HCT116 (cell line): ENCODE data around the gene WDR70. TPM values are rescaled to one million over a fixed set of nuclear protein-coding genes. Genes with fewer than 3 reads are reported as not detected.

Experiments used
- ATAC-seq: fragments of 200-7000 bp; cut with Tn5 transposase; 2 replicates; pipeline ENCODE4 v1.9.1; 2020; ENCODE audit warnings: mild to moderate bottlenecking, moderate library complexity
- BruUV-seq: library from RNA; stranded (reverse); fragments of 400-500 nt; replicated peaks from 2 replicates; lab custom pipeline; 2021; lab: Mats Ljungman, UMichigan
- CTCF ChIA-PET: fragments of 300-600 bp; sonication (Branson Sonifier 250); formaldehyde crosslinking; loops from one replicate; lab custom pipeline; 2021; ENCODE audit warnings: antibody characterized with exemption; lab: Charles Lee
- POLR2A ChIA-PET: fragments of 300-600, 350-600 bp; sonication (Branson Sonifier 250); formaldehyde crosslinking; loops from one replicate; lab custom pipeline; 2021; ENCODE audit warnings: antibody characterized with exemption; lab: Charles Lee
- RAD21 ChIA-PET, 2 experiments: fragments of 300-600 bp; sonication (Branson Sonifier 250); formaldehyde crosslinking; loops; one replicate each; lab custom pipeline; 2023; ENCODE audit warnings: low total read pairs in 2 of 2; ENCODE audit not compliant: uncharacterized antibody in 2 of 2, unreplicated experiment in 2 of 2, low non-redundant PET in 1 of 2; lab: Charles Lee
- DNase-seq: peaks from one replicate; pipeline ENCODE4 v3.0.0-alpha.2; 2010; ENCODE audit warnings: low read depth, low spot score
- H2AFZ ChIP-seq: fragments of 200-600 bp; shearing (Covaris generic), sonication (generic); 2 replicates; pipeline ENCODE4 v1.6.1; 2017; ENCODE audit warnings: low read depth, mixed run types, mixed read lengths, antibody characterized with exemption, low read length; ENCODE audit not compliant: poor library complexity, severe bottlenecking
- H3K27ac ChIP-seq: 2 replicates; pipeline ENCODE4 v1.5.1; 2012; ENCODE audit warnings: low read depth, low read length
- H3K27me3 ChIP-seq: fragments of 200-600 bp; sonication (generic); 2 replicates; pipeline ENCODE4 v1.6.1; 2016; ENCODE audit warnings: mixed run types, low read length, mixed read lengths; ENCODE audit not compliant: insufficient read depth
- H3K36me3 ChIP-seq, 2 experiments: fragments of 200-500 bp in 1 of 2; fragments of 200-600 bp in 1 of 2; sonication (Bioruptor generic) in 1 of 2; sonication (generic) in 1 of 2; 2 replicates each; pipeline versions ENCODE4 v1.5.1 to v1.6.1; 2014 to 2016; ENCODE audit warnings: low read length in 2 of 2, inconsistent platforms in 1 of 2, mixed read lengths in 1 of 2, mixed run types in 1 of 2; ENCODE audit not compliant: insufficient read depth in 2 of 2, control insufficient read depth in 1 of 2
- H3K4me1 ChIP-seq, 2 experiments: fragments of 200-600 bp in 1 of 2; sonication (generic) in 1 of 2; 2 replicates each; pipeline versions ENCODE4 v1.5.1 to v1.6.1; 2012 to 2017; ENCODE audit warnings: low read length in 2 of 2, inconsistent platforms in 1 of 2, mild to moderate bottlenecking in 1 of 2, mixed read lengths in 1 of 2, mixed run types in 1 of 2, moderate library complexity in 1 of 2; ENCODE audit not compliant: insufficient read depth in 2 of 2, control insufficient read depth in 1 of 2
- H3K4me2 ChIP-seq: fragments of 200-600 bp; sonication (generic); 2 replicates; pipeline ENCODE4 v1.6.1; 2017; ENCODE audit warnings: mixed run types, low read length, mixed read lengths
- H3K4me3 ChIP-seq, 2 experiments: fragments of 200-600 bp in 1 of 2; sonication (generic) in 1 of 2; replicated peaks in 1 of 2; 2 replicates each; pipeline ENCODE4 v1.5.1; 2011 to 2016; ENCODE audit warnings: low read length in 2 of 2, control low read depth in 1 of 2, low read depth in 1 of 2, mild to moderate bottlenecking in 1 of 2, mixed read lengths in 1 of 2, mixed run types in 1 of 2
- H3K79me2 ChIP-seq: fragments of 200-600 bp; sonication (generic); 2 replicates; pipeline ENCODE4 v1.6.1; 2017; ENCODE audit warnings: mild to moderate bottlenecking, mixed run types, low read length, moderate library complexity, mixed read lengths; ENCODE audit not compliant: insufficient read depth
- H3K9ac ChIP-seq: fragments of 200-600 bp; sonication (generic); 2 replicates; pipeline ENCODE4 v1.6.1; 2016; ENCODE audit warnings: low read length, mixed read lengths
- H3K9me2 ChIP-seq: fragments of 200-600 bp; sonication (generic), shearing (Covaris generic); 2 replicates; pipeline ENCODE4 v1.6.1; 2017; ENCODE audit warnings: mixed run types, mild to moderate bottlenecking, moderate library complexity; ENCODE audit not compliant: insufficient read depth
- H3K9me3 ChIP-seq, 2 experiments: fragments of 200-500 bp in 1 of 2; fragments of 200-600 bp in 1 of 2; sonication (Bioruptor generic) in 1 of 2; sonication (generic) in 1 of 2; 2 replicates each; pipeline ENCODE4 v1.6.1; 2014 to 2017; ENCODE audit warnings: low read length in 2 of 2, mixed read lengths in 2 of 2, inconsistent platforms in 1 of 2, low read depth in 1 of 2, mild to moderate bottlenecking in 1 of 2, mixed run types in 1 of 2, moderate library complexity in 1 of 2; ENCODE audit not compliant: control insufficient read depth in 1 of 2, insufficient read depth in 1 of 2
- H4K20me1 ChIP-seq: fragments of 200-600 bp; sonication (generic), shearing (Covaris generic); 2 replicates; pipeline ENCODE4 v1.6.1; 2017; ENCODE audit warnings: mixed run types, mild to moderate bottlenecking, moderate library complexity; ENCODE audit not compliant: insufficient read depth
- ATF3 ChIP-seq: IDR thresholded peaks from 2 replicates; pipeline ENCODE4 v1.6.1; 2012
- CBX3 ChIP-seq: IDR thresholded peaks from 2 replicates; pipeline ENCODE4 v1.6.1; 2012; ENCODE audit warnings: low read depth
- CTCF ChIP-seq, 3 experiments: fragments of 200-600 bp in 1 of 3; sonication (generic) in 1 of 3; IDR thresholded peaks in 2 of 3; conservative IDR thresholded peaks in 1 of 3; 2 replicates each; pipeline ENCODE4 v1.5.1; 2012 to 2017; ENCODE audit warnings: low read depth in 2 of 3, low read length in 2 of 3, antibody characterized with exemption in 1 of 3, borderline replicate concordance in 1 of 3, control low read depth in 1 of 3, mild to moderate bottlenecking in 1 of 3, mixed read lengths in 1 of 3, mixed run types in 1 of 3, moderate library complexity in 1 of 3; ENCODE audit not compliant: insufficient read depth in 1 of 3
- EGR1 ChIP-seq: IDR thresholded peaks from 2 replicates; pipeline ENCODE4 v1.6.1; 2012; ENCODE audit warnings: low read depth
- ELF1 ChIP-seq: IDR thresholded peaks from 2 replicates; pipeline ENCODE4 v1.6.1; 2012; ENCODE audit warnings: low read depth, borderline replicate concordance
- FOSL1 ChIP-seq: IDR thresholded peaks from 2 replicates; pipeline ENCODE4 v1.6.1; 2012; ENCODE audit warnings: low read depth
- POLR2A ChIP-seq: IDR thresholded peaks from 2 replicates; pipeline ENCODE4 v1.7.0; 2011; ENCODE audit warnings: borderline replicate concordance; ENCODE audit not compliant: insufficient read depth, insufficient read length; ENCODE audit errors: extremely low read depth
- POLR2AphosphoS5 ChIP-seq: IDR thresholded peaks from 2 replicates; pipeline ENCODE4 v1.6.1; 2011; ENCODE audit warnings: mild to moderate bottlenecking, low read depth, low read length, moderate library complexity
- SIN3A ChIP-seq: IDR thresholded peaks from 2 replicates; pipeline ENCODE4 v1.6.1; 2012; ENCODE audit warnings: low read depth
- SP1 ChIP-seq: IDR thresholded peaks from 2 replicates; pipeline ENCODE4 v1.6.1; 2012; ENCODE audit warnings: low read depth
- SRF ChIP-seq: IDR thresholded peaks from 2 replicates; pipeline ENCODE4 v1.6.1; 2012; ENCODE audit warnings: low read depth
- TCF7L2 ChIP-seq: IDR thresholded peaks from 2 replicates; pipeline ENCODE4 v1.7.0; 2011; ENCODE audit warnings: borderline replicate concordance, inconsistent platforms; ENCODE audit not compliant: insufficient read depth, insufficient read length; ENCODE audit errors: extremely low read depth
- YY1 ChIP-seq: IDR thresholded peaks from 2 replicates; pipeline ENCODE4 v1.6.1; 2011; ENCODE audit warnings: low read length, low read depth, moderate library complexity, mild to moderate bottlenecking; ENCODE audit not compliant: insufficient replicate concordance; ENCODE audit errors: extremely low read depth
- ZBTB33 ChIP-seq: IDR thresholded peaks from 2 replicates; pipeline ENCODE4 v1.6.1; 2011; ENCODE audit warnings: mild to moderate bottlenecking, low read length, moderate library complexity; ENCODE audit not compliant: insufficient replicate concordance; ENCODE audit errors: extremely low read depth
- ZFX ChIP-seq: fragments of 450-650 bp; IDR thresholded peaks from 2 replicates; pipeline ENCODE4 v1.6.1; 2017
- intact Hi-C: fragments of 100-400 bp; cut with micrococcal nuclease; formaldehyde crosslinking; loops from 2 replicates; pipeline ENCODE4 v1.10.0; 2022
- total RNA-seq: library from RNA; stranded (reverse); gene quantifications from one replicate; pipeline ENCODE4 v1.2.1, GENCODE V29; 2021; ENCODE audit not compliant: unreplicated experiment
- TF ChIP-seq, protein P1 (sequence below): IDR thresholded peaks from 2 replicates; pipeline ENCODE4 v1.6.1; 2012

WDR70 gene
- total RNA-seq, 1 experiment from 2014 or later: 31.1 TPM

GRCh38 chr5:37715361-37715760, 336.2 kb downstream of the WDR70 start:
- H2AFZ ChIP-seq: no peak overlapping the region
- no peak for TF ChIP-seq TCF7L2
- no peak for TF ChIP-seq CBX3
- no peak for TF ChIP-seq ZFX
- no peak for TF ChIP-seq FOSL1
- TF ChIP-seq EGR1: no peak
- TF ChIP-seq SP1: no peak
- no peak for TF ChIP-seq YY1
- TF ChIP-seq, all 23 proteins: peak for 0
- POLR2A ChIA-PET: no interaction called here
- Histone ChIP-seq H3K79me2 (no peaks in the 10 kb centered on the region), H3K4me3 (no peak overlapping the region), H3K4me1 (peaks cover 10 to 19% of the 10 kb centered on the region in 2 experiments), H3K27ac (no peak overlapping the region), H3K9ac (no peak overlapping the region), H3K9me2 (no peaks in the 10 kb centered on the region), H3K9me3 (no peaks in the 10 kb centered on the region), H4K20me1 (no peaks in the 10 kb centered on the region), H3K4me2 (no peak overlapping the region), H3K36me3 (no peaks in the 10 kb centered on the region), H3K27me3 (no peaks in the 10 kb centered on the region)
- intact Hi-C loops: no loop called here
- RAD21 ChIA-PET: interaction anchor here in 1 of 2 experiments (0.6 kb wide), 1 partner anchor 8 kb away, joined by 3 read pairs; no protein-coding TSS in a partner anchor
- no TSS peak for BruUV-seq
- DNase-seq (no peak), ATAC-seq (no peak)
- CTCF ChIA-PET: no interaction called here

GRCh38 chr5:37715992-37716391, 336.9 kb downstream of the WDR70 start:
- Histone ChIP-seq H3K27me3 (no peaks in the 10 kb centered on the region), H3K27ac (no peak overlapping the region), H3K79me2 (no peaks in the 10 kb centered on the region), H3K9me2 (no peaks in the 10 kb centered on the region), H3K4me1 (peaks cover 10 to 16% of the 10 kb centered on the region in 2 experiments), H3K9me3 (no peaks in the 10 kb centered on the region), H2AFZ (no peak overlapping the region), H3K4me3 (no peak overlapping the region), H4K20me1 (no peaks in the 10 kb centered on the region), H3K36me3 (no peaks in the 10 kb centered on the region), H3K4me2 (no peak overlapping the region), H3K9ac (no peak overlapping the region)
- RAD21 ChIA-PET: interaction anchor here in 1 of 2 experiments (0.6 kb wide), 1 partner anchor 9 kb away, joined by 3 read pairs; no protein-coding TSS in a partner anchor
- ATAC-seq (no peak), DNase-seq (no peak)
- BruUV-seq: no TSS peak
- POLR2A ChIA-PET: no interaction called here
- CTCF ChIA-PET: no interaction called here
- intact Hi-C loops: no loop called here
- TF ChIP-seq SIN3A (no peak), ELF1 (no peak), YY1 (no peak), CBX3 (no peak), POLR2AphosphoS5 (no peak), CTCF (IDR thresholded peaks at IDR 0.05 in 2 of 3, conservative IDR thresholded peaks at IDR 0.05 in 1 of 3; ENCODE audit: borderline replicate concordance in 1 of 3, insufficient read depth in 1 of 3, low read depth in 2 of 3, low read length in 2 of 3) (no peak), ZFX (no peak), POLR2A (no peak), EGR1 (no peak), FOSL1 (no peak), TCF7L2 (no peak), ATF3 (no peak), SP1 (no peak), ZBTB33 (no peak), SRF (no peak)
- TF ChIP-seq, protein P1, sequence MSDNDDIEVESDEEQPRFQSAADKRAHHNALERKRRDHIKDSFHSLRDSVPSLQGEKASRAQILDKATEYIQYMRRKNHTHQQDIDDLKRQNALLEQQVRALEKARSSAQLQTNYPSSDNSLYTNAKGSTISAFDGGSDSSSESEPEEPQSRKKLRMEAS: no peak
